RCC 7860 (cell line): ENCODE data around the gene LCAT.
"Not testable (repeated sequence)": the region's sequence is repeated elsewhere in the genome, so short reads cannot be mapped to it uniquely, and the experiment has no call there.

Source experiments
- DNase-seq: peaks from one replicate; pipeline ENCODE4 v3.0.0-alpha.2; 2015; ENCODE audit warnings: low spot score
- FAIRE-seq: peaks from 2 replicates; lab custom pipeline; 2012; peaks lifted over from hg19 to GRCh38; lab: Jason Lieb, UNC

LCAT gene

GRCh38 chr16:67943619-67944504, at the start of gene LCAT:
Gene LCAT (minus strand): TSS chr16:67944120. CDS start chr16:67944101, 19 bp downstream.
- FAIRE-seq (no peak), DNase-seq (no peak)

- DNase-seq (peak; percentile 56), FAIRE-seq (no peak)
Observed at GRCh38 chr16:67993207-67994039, 49.5 kb upstream of the LCAT start.

GRCh38 chr16:67992661-67993206, 48.8 kb upstream of the LCAT start:
- FAIRE-seq (no peak), DNase-seq (no peak)

- FAIRE-seq (no peak), DNase-seq (no peak)
Observed at GRCh38 chr16:67990018-67990386, 46.1 kb upstream of the LCAT start.

- DNase-seq (no peak), FAIRE-seq (no peak)
Observed at GRCh38 chr16:67989322-67990017, 45.5 kb upstream of the LCAT start.

GRCh38 chr16:67988675-67989074, 44.8 kb upstream of the LCAT start:
- no peak for DNase-seq
- FAIRE-seq = no peak

- no peak for DNase-seq
- no peak for FAIRE-seq
Observed at GRCh38 chr16:67987460-67988160, 43.7 kb upstream of the LCAT start.

- no peak for DNase-seq
- FAIRE-seq = no peak
Observed at GRCh38 chr16:67986949-67987348, 43.0 kb upstream of the LCAT start.

- DNase-seq = no peak
- no peak for FAIRE-seq
Observed at GRCh38 chr16:67982011-67982696, 38.2 kb upstream of the LCAT start.

- DNase-seq = no peak
- FAIRE-seq = no peak
Observed at GRCh38 chr16:67979955-67980678, 36.2 kb upstream of the LCAT start, which contains the start of gene DPEP3. Gene DPEP3 (minus strand): TSS chr16:67980499. CDS start chr16:67980380, 119 bp downstream.

GRCh38 chr16:67977469-67978227, 33.7 kb upstream of the LCAT start:
- no peak for DNase-seq
- FAIRE-seq = no peak

- FAIRE-seq = no peak
- DNase-seq = no peak
Observed at GRCh38 chr16:67977005-67977404, 33.1 kb upstream of the LCAT start.

- no peak for FAIRE-seq
- no peak for DNase-seq
Observed at GRCh38 chr16:67976205-67976604, 32.3 kb upstream of the LCAT start.

- DNase-seq = no peak
- no peak for FAIRE-seq
Observed at GRCh38 chr16:67975321-67976105, 31.6 kb upstream of the LCAT start.

- not testable (repeated sequence) for FAIRE-seq, DNase-seq
Observed at GRCh38 chr16:67972285-67972684, 28.4 kb upstream of the LCAT start.

- no peak for FAIRE-seq
- no peak for DNase-seq
Observed at GRCh38 chr16:67971111-67971510, 27.2 kb upstream of the LCAT start.

GRCh38 chr16:67969254-67970039, 25.5 kb upstream of the LCAT start:
- no peak for DNase-seq
- FAIRE-seq = no peak
